Ovary (tissue), 9 donors: ENCODE measurements around the gene ABHD10. TPM values are rescaled to one million over a fixed set of nuclear protein-coding genes. Genes with fewer than 3 reads are reported as not detected.

Experiments
- DNase-seq, 5 donors: peaks; one replicate each; pipeline ENCODE4 v3.0.0-alpha.2; 2019 to 2020
- H3K27ac ChIP-seq, 2 donors: fragments of 200-600 bp; one replicate each; pipeline versions ENCODE4 v1.5.1 to v1.8.0; 2019 to 2022
- H3K27me3 ChIP-seq: fragments of 200-600 bp; one replicate; pipeline ENCODE4 v1.8.0; 2022
- H3K36me3 ChIP-seq: fragments of 200-600 bp; sonication (generic); one replicate; pipeline ENCODE4 v1.5.1; 2019
- H3K4me1 ChIP-seq: one replicate; pipeline ENCODE4 v1.8.1; 2013; ENCODE audit warnings: mild to moderate bottlenecking, moderate library complexity; ENCODE audit not compliant: insufficient read depth
- H3K4me3 ChIP-seq: fragments of 200-600 bp; sonication (generic); one replicate; pipeline ENCODE4 v1.5.1; 2017
- H3K9me3 ChIP-seq, 2 donors: fragments of 200-600 bp in 1 of 2; sonication (generic) in 1 of 2; one replicate each; pipeline versions ENCODE4 v1.5.1 to v1.8.1; 2013 to 2019; ENCODE audit warnings: mild to moderate bottlenecking in 1 of 2, moderate library complexity in 1 of 2
- EP300 ChIP-seq: sonication (generic); formaldehyde crosslinking; IDR thresholded peaks from one replicate; pipeline ENCODE4 v1.6.1; 2017; ENCODE audit warnings: antibody characterized with exemption
- POLR2A ChIP-seq: fragments of 450-650 bp; IDR thresholded peaks from one replicate; pipeline ENCODE4 v1.6.1; 2017; ENCODE audit warnings: antibody characterized with exemption, mild to moderate bottlenecking, moderate library complexity
- WGBS, 3 donors: extraction: QIAGEN DNeasy Blood & Tissue Kit in 1 of 3; methylation state at CpG; one replicate each; pipeline versions ENCODE4 v1.1.5 to v1.1.7; 2013 to 2017; 5-methylcytosine and 5-hydroxymethylcytosine counted together
- intact Hi-C, 4 donors: fragments of 100-400 bp; cut with DNase I; formaldehyde crosslinking; loops; one replicate each; pipeline versions ENCODE4 v1.11.0 to v1.15.1; 2022 to 2023
- polyA plus RNA-seq, 2 donors: library from polyadenylated mRNA; stranded (reverse); fragments of 200-250 nt in 1 of 2; fragments of 350-450 nt in 1 of 2; fragmentation: Illumina TruSeq in 1 of 2; extraction: RNeasy Lipid Tissue Mini Kit (QIAGEN cat#74804) in 1 of 2; gene quantifications; one replicate each; pipeline ENCODE4 v1.2.3, GENCODE V29; 2013 to 2014
- total RNA-seq, 7 donors: library from RNA; depleted of rRNA in 2 of 7; stranded (reverse); fragments of >200 nt in 2 of 7; fragmentation: NEBNext Ultra II Directional in 3 of 7; extraction: Animal tissue kit (Norgen Biotek cat#: 25700) in 3 of 7; gene quantifications; one replicate each; pipeline versions ENCODE4 v1.1.0 to v1.2.4, GENCODE V29; 2016 to 2023
- TF ChIP-seq, protein P1 (sequence below), 3 donors: fragments of 450-650 bp in 2 of 3; fragments of 200-600 bp in 1 of 3; IDR thresholded peaks; one replicate each; pipeline versions ENCODE4 v1.5.1 to v1.8.0; 2016 to 2022; ENCODE audit warnings: antibody characterized with exemption in 3 of 3, mild to moderate bottlenecking in 1 of 3
- donor health status: DM: no; HTN: no; CAD: no; lungs with moderate emphysema.
- donor health status: DM: no; HTN: no; CAD: no.
- donor health status: Bipolar disorder and iron deficiency.
- donor health status: DM: yes; HTN: yes; CAD: no.
- donor health status: DM: no; HTN: no; CAD: no.
- donor health status: DM: yes; HTN: yes; CAD: no.

ABHD10 gene
- total and polyA plus RNA-seq, 9 donors, result 18.2 to 37.0 (median 27.9) TPM

DNA sequence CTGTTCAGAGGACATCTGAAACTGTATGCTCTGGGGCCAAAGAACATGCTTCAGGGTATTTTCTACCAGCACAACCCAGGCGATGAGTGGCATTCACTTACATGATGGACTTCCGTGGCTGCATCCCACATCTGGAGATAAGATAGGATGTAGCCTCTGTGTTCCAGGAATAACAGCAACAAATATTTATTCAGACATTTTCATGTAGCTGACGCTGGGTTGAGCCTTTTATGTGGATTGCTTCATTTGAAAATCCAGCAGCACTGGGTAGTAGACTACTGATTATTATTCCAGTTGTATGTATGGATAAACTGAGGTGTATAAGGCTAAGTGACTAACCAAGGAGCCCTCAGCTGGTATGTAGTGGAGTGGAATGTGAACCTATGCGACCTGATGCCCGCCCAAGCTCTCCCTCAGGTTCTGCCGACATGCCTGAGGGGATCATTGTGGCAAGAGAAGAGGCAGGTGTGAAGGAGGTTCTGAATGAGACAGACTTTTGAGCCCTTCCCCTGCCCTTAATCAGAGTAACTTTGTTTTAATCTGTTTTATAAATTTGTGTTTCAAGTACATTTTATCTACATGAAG is 25.9 kb upstream of the ABHD10 start:
- peaks cover 1% of the 10 kb centered on the region for H3K4me1 ChIP-seq
- no peaks in the 10 kb centered on the region for H3K27me3 ChIP-seq
- H3K27ac ChIP-seq, result no peak overlapping the region
- TF ChIP-seq EP300 (no peak), POLR2A (no peak)
- TF ChIP-seq, protein P1, sequence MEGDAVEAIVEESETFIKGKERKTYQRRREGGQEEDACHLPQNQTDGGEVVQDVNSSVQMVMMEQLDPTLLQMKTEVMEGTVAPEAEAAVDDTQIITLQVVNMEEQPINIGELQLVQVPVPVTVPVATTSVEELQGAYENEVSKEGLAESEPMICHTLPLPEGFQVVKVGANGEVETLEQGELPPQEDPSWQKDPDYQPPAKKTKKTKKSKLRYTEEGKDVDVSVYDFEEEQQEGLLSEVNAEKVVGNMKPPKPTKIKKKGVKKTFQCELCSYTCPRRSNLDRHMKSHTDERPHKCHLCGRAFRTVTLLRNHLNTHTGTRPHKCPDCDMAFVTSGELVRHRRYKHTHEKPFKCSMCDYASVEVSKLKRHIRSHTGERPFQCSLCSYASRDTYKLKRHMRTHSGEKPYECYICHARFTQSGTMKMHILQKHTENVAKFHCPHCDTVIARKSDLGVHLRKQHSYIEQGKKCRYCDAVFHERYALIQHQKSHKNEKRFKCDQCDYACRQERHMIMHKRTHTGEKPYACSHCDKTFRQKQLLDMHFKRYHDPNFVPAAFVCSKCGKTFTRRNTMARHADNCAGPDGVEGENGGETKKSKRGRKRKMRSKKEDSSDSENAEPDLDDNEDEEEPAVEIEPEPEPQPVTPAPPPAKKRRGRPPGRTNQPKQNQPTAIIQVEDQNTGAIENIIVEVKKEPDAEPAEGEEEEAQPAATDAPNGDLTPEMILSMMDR (IDR thresholded peaks at IDR 0.05), result no peak
- no peaks in the 10 kb centered on the region for H3K9me3 ChIP-seq
- H3K4me3 ChIP-seq, result no peak overlapping the region
- DNase-seq, result no peak
- H3K36me3 ChIP-seq, result no peaks in the 10 kb centered on the region
- 78 to 91% (median 88%) methylated on average over 6 of the region's 6 CpGs for WGBS, 3 donors
- intact Hi-C loops, result no loop called here

DNA sequence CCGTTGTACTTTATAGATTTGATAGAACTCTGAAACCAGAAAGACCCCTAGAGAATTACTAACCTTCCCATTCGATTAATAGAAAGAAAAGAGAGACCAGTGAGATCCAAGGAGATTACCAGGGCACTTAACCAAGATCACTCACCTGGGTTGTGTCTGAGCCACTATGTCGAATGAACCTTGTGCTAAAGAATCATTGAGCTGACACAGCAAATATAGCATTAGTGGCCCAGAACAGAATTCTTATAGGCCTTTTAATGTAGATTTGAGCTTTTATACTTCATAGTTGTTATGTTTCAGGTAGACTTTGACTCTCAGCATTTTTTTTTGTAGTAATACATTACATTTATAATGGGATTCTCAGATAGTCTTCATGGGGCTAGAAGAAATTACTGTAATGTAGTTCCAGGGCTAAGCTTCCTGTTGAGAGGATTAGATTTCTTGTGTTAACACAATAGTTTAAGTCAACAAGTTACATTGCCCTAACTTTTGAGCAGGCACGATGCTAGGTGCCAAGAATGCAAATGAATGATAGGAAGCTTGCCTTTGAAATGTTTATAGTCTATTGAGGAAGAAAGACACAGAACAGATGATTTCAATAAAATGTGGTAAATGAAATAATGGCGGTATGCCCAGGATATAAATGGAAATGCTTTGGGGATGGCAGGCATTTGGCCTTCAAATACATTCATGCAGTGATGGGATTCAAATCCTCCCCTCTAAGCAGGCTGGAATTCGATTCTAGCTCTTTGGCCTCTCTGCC is 24.4 kb upstream of the ABHD10 start:
- Histone ChIP-seq H3K27me3 (no peaks in the 10 kb centered on the region), H3K4me1 (peaks cover 1% of the 10 kb centered on the region), H3K36me3 (no peaks in the 10 kb centered on the region), H3K9me3 (no peaks in the 10 kb centered on the region), H3K4me3 (no peak overlapping the region), H3K27ac (no peak overlapping the region)
- DNase-seq, result no peak
- 68 to 71% (median 71%) methylated on average over 6 of the region's 6 CpGs for WGBS, 3 donors
- no peak for TF ChIP-seq EP300
- no peak for TF ChIP-seq POLR2A
- intact Hi-C loops, result no loop called here

DNA sequence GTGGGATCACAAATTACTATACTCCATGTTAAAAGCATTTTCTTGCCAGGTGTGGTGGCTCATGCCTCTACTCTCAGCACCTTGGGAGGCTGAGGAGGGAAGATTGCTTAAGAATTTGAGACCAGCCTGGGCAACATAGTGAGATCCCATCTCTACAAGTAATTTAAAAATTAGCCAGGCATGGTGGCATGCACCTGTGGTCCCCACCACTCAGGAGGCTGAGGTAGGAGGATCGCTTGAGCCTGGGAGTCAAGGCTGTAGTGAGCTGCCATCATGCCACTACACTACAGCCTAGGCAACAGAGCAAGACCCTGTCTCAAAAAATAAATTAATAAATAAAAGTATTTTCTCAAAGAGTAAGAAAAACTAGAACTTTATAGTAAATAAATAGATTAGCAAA is 22.9 kb upstream of the ABHD10 start:
- H3K9me3 ChIP-seq, result no peaks in the 10 kb centered on the region
- WGBS, 3 donors, result 100% methylated on average over 1 of the region's 1 CpG
- intact Hi-C loops, result no loop called here

DNA sequence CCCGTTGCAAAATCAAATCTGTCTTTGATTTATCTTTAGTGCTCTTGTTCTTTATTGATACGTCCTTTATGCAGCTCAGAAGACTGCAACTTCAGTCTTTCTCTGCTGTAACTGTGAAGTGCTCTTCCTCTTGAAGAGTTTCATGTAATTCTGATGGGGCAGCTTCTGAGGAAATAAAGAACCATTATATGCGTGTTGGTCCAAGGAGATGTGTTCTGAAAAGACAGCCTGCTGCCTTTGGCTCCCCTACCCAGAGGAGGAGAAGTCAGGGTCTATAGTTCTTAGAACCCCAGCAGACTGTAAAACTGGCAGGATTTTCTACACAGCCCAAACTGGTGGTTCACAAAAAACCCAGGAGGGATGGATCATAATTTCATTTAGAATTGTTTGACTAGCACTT is 22.4 kb upstream of the ABHD10 start:
- DNase-seq, result no peak
- no peak overlapping the region for H3K27ac ChIP-seq
- intact Hi-C loops, result no loop called here
- no peaks in the 10 kb centered on the region for H3K9me3 ChIP-seq
- no peaks in the 10 kb centered on the region for H3K36me3 ChIP-seq
- H3K4me3 ChIP-seq, result no peak overlapping the region
- TF ChIP-seq POLR2A, result no peak
- TF ChIP-seq EP300, result no peak
- TF ChIP-seq, protein P1 (IDR thresholded peaks at IDR 0.05), result no peak
- no peaks in the 10 kb centered on the region for H3K27me3 ChIP-seq
- peaks cover 1% of the 10 kb centered on the region for H3K4me1 ChIP-seq
- WGBS, 3 donors, result 93 to 94% (median 93%) methylated on average over 3 of the region's 3 CpGs

More for the DNA sequence above, 22.9 kb upstream of the ABHD10 start:
- Histone ChIP-seq H3K27me3 (no peaks in the 10 kb centered on the region), H3K36me3 (no peaks in the 10 kb centered on the region), H3K27ac (no peak overlapping the region), H3K4me1 (peaks cover 1% of the 10 kb centered on the region), H3K4me3 (no peak overlapping the region)
- no peak for TF ChIP-seq EP300
- TF ChIP-seq, protein P1 (IDR thresholded peaks at IDR 0.05), result no peak
- no peak for TF ChIP-seq POLR2A
- no peak for DNase-seq
